Ovary (tissue), 9 donors: Measurements from ENCODE around the gene GYPE. TPM values are rescaled to one million over a fixed set of nuclear protein-coding genes. Genes with fewer than 3 reads are reported as not detected.
"Not testable (repeated sequence)": the region's sequence is repeated elsewhere in the genome, so short reads cannot be mapped to it uniquely, and the experiment has no call there.

Experiments
- DNase-seq, 5 donors: peaks; one replicate each; pipeline ENCODE4 v3.0.0-alpha.2; 2019 to 2020
- H3K27ac ChIP-seq, 2 donors: fragments of 200-600 bp; one replicate each; pipeline versions ENCODE4 v1.5.1 to v1.8.0; 2019 to 2022
- H3K27me3 ChIP-seq: fragments of 200-600 bp; one replicate; pipeline ENCODE4 v1.8.0; 2022
- H3K36me3 ChIP-seq: fragments of 200-600 bp; sonication (generic); one replicate; pipeline ENCODE4 v1.5.1; 2019
- H3K4me1 ChIP-seq: one replicate; pipeline ENCODE4 v1.8.1; 2013; ENCODE audit warnings: mild to moderate bottlenecking, moderate library complexity; ENCODE audit not compliant: insufficient read depth
- H3K4me3 ChIP-seq: fragments of 200-600 bp; sonication (generic); one replicate; pipeline ENCODE4 v1.5.1; 2017
- H3K9me3 ChIP-seq, 2 donors: fragments of 200-600 bp in 1 of 2; sonication (generic) in 1 of 2; one replicate each; pipeline versions ENCODE4 v1.5.1 to v1.8.1; 2013 to 2019; ENCODE audit warnings: mild to moderate bottlenecking in 1 of 2, moderate library complexity in 1 of 2
- CTCF ChIP-seq, 3 donors: fragments of 450-650 bp in 2 of 3; fragments of 200-600 bp in 1 of 3; IDR thresholded peaks; one replicate each; pipeline versions ENCODE4 v1.5.1 to v1.8.0; 2016 to 2022; ENCODE audit warnings: antibody characterized with exemption in 3 of 3, mild to moderate bottlenecking in 1 of 3
- EP300 ChIP-seq: sonication (generic); formaldehyde crosslinking; IDR thresholded peaks from one replicate; pipeline ENCODE4 v1.6.1; 2017; ENCODE audit warnings: antibody characterized with exemption
- POLR2A ChIP-seq: fragments of 450-650 bp; IDR thresholded peaks from one replicate; pipeline ENCODE4 v1.6.1; 2017; ENCODE audit warnings: antibody characterized with exemption, mild to moderate bottlenecking, moderate library complexity
- WGBS, 3 donors: extraction: QIAGEN DNeasy Blood & Tissue Kit in 1 of 3; methylation state at CpG; one replicate each; pipeline versions ENCODE4 v1.1.5 to v1.1.7; 2013 to 2017; 5-methylcytosine and 5-hydroxymethylcytosine counted together
- intact Hi-C, 4 donors: fragments of 100-400 bp; cut with DNase I; formaldehyde crosslinking; loops; one replicate each; pipeline versions ENCODE4 v1.11.0 to v1.15.1; 2022 to 2023
- polyA plus RNA-seq, 2 donors: library from polyadenylated mRNA; stranded (reverse); fragments of 200-250 nt in 1 of 2; fragments of 350-450 nt in 1 of 2; fragmentation: Illumina TruSeq in 1 of 2; extraction: RNeasy Lipid Tissue Mini Kit (QIAGEN cat#74804) in 1 of 2; gene quantifications; one replicate each; pipeline ENCODE4 v1.2.3, GENCODE V29; 2013 to 2014
- total RNA-seq, 7 donors: library from RNA; depleted of rRNA in 2 of 7; stranded (reverse); fragments of >200 nt in 2 of 7; fragmentation: NEBNext Ultra II Directional in 3 of 7; extraction: Animal tissue kit (Norgen Biotek cat#: 25700) in 3 of 7; gene quantifications; one replicate each; pipeline versions ENCODE4 v1.1.0 to v1.2.4, GENCODE V29; 2016 to 2023
- donor health status: DM: no; HTN: no; CAD: no; lungs with moderate emphysema.
- donor health status: DM: no; HTN: no; CAD: no.
- donor health status: Bipolar disorder and iron deficiency.
- donor health status: DM: yes; HTN: yes; CAD: no.
- donor health status: DM: no; HTN: no; CAD: no.
- donor health status: DM: yes; HTN: yes; CAD: no.

Gene GYPE
- total and polyA plus RNA-seq, 9 donors = 0.07 to 0.28 TPM; not detected in 7

DNA sequence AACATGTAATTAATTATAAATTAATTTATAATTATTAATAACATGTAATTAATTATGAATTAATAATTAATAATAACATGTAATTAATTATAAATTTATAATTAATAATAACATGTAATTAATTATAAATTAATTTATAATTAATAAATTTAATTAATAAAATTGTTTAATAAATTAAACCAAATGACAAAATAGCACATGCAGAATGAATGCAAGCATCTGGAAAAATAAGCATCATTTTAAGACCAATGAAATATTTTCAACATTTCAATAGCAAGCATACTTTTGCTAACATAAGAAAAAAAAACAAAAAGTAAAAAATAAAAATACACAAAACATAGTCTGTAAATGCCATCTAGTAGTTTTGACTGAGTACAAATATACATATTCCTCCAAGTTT is 21.8 kb downstream of the GYPE start:
- H3K4me3 ChIP-seq = no peak overlapping the region
- no peaks in the 10 kb centered on the region for H3K9me3 ChIP-seq
- TF ChIP-seq CTCF (IDR thresholded peaks at IDR 0.05) (no peak), POLR2A (no peak), EP300 (no peak)
- intact Hi-C loops = loop anchor here in 1 of 4 donors (10.0 kb wide), 1 partner anchor 121 kb away; no protein-coding TSS in a partner anchor
- DNase-seq = no peak
- H3K4me1 ChIP-seq = no peaks in the 10 kb centered on the region
- no peaks in the 10 kb centered on the region for H3K27me3 ChIP-seq
- no peaks in the 10 kb centered on the region for H3K36me3 ChIP-seq
- no peak overlapping the region for H3K27ac ChIP-seq

GRCh38 chr4:143882892-143883291 is 22.5 kb downstream of the GYPE start:
- no peak overlapping the region for H3K4me3 ChIP-seq
- TF ChIP-seq POLR2A (no peak), CTCF (IDR thresholded peaks at IDR 0.05) (no peak), EP300 (no peak)
- H3K27me3 ChIP-seq = no peaks in the 10 kb centered on the region
- no peak overlapping the region for H3K27ac ChIP-seq
- DNase-seq = no peak
- no peaks in the 10 kb centered on the region for H3K36me3 ChIP-seq
- no peaks in the 10 kb centered on the region for H3K4me1 ChIP-seq
- no peaks in the 10 kb centered on the region for H3K9me3 ChIP-seq
- intact Hi-C loops = loop anchor here in 1 of 4 donors (10.0 kb wide), 1 partner anchor 122 kb away; no protein-coding TSS in a partner anchor
- WGBS, 3 donors = 86 to 97% (median 91%) methylated on average over 4 of the region's 4 CpGs

- H3K9me3 ChIP-seq, H3K36me3 ChIP-seq, DNase-seq, H3K27ac ChIP-seq, H3K27me3 ChIP-seq, H3K4me3 ChIP-seq, H3K4me1 ChIP-seq, intact Hi-C loops: not testable (repeated sequence)
- WGBS, 3 donors = 51 to 68% (median 58%) methylated on average over 2 of the region's 2 CpGs
Measured at GRCh38 chr4:143879561-143879960, 25.8 kb downstream of the GYPE start.

DNA sequence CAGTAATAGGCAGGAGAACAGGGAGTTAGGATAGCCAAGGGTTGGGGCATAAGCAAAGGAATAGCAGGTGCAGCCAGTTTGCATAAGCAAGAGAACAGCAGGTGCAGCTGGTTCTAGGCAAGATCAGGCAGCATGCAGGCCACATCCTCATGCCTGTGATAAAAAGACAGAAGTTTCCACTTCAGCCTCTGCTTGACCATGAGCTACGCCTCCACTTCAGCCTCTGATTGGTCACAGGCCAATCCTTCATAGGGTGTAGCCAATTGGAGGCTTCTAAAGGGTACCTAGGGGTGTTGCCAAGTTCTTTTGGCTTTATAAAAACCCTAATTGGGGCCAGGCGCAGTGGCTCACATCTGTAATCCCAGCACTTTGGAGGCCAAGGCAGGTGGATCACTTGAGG is 30.0 kb downstream of the GYPE start:
- H3K4me3 ChIP-seq, H3K4me1 ChIP-seq, H3K36me3 ChIP-seq, H3K27me3 ChIP-seq, intact Hi-C loops, H3K27ac ChIP-seq, H3K9me3 ChIP-seq, DNase-seq: not testable (repeated sequence)
- WGBS, 3 donors = 91 to 95% (median 93%) methylated on average over 2 of the region's 2 CpGs

DNA sequence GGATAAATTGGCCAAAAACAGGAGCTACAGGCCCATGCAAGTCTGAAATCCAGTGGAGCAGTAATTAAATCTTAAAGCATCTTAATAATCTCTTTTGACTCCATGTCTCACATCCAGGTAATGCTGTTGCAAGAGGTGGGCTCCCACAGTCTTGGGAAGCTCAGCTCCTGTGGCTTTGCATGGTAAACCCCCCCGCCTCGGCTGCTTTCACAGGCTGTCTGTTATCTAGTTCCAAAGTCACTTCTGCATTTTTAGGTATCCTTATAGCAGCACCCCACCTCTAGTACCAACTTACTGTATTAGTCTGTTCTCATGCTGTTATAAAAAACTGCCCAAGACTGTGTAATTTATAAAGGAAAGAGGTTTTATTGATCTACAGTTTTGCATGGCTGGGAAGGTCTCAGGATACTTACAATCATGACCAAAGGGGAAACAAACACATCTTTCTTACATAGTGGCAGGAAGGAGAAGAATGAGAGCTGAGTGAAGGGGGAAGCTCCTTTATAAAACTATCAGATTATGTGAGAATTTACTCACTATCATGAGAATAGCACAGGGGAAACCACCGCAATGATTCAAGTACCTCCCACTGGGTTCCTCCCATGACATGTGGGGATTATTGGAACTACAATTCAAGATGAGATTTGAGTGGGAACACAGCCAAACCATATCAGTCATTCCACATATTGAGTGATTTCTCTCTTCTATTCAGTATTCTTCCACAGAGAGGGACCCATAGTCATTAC is 34.7 kb downstream of the GYPE start:
- H3K36me3 ChIP-seq, intact Hi-C loops, H3K4me3 ChIP-seq, H3K4me1 ChIP-seq, H3K27me3 ChIP-seq, H3K9me3 ChIP-seq, H3K27ac ChIP-seq, DNase-seq: not testable (repeated sequence)
- WGBS, 3 donors = 0 to 70% (median 57%) methylated on average over 2 to 3 of the region's 3 CpGs

- 65 to 72% methylated on average over 3 of the region's 3 CpGs; no CpG with 5 or more reads in 1 of the 3 donors for WGBS, 3 donors
- H3K9me3 ChIP-seq, H3K27me3 ChIP-seq, H3K27ac ChIP-seq, H3K36me3 ChIP-seq, H3K4me3 ChIP-seq, H3K4me1 ChIP-seq, DNase-seq, intact Hi-C loops: not testable (repeated sequence)
Measured at GRCh38 chr4:143869925-143870324, 35.4 kb downstream of the GYPE start.

DNA sequence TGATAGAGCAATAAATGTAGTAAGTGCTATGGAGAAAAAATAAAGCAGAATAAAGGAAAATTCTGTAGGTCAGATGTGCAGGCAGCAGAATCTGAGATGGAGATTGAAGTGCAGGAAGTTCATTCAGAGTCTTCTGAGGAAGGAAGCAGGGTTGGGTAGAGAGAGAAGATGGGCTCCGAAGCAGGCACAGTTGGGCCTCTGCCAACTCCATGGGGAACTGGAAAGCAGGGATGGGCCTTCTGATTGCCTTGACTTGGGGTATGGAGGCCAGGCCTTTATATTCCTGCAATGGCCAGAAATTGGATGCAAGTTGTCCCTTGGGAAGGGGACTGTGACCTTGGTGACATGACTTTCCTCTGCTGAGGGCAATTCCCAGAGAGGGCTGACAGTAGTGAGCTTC is 42.6 kb downstream of the GYPE start:
- H3K27me3 ChIP-seq, DNase-seq, H3K27ac ChIP-seq, H3K4me1 ChIP-seq, H3K4me3 ChIP-seq, H3K36me3 ChIP-seq, H3K9me3 ChIP-seq, intact Hi-C loops: not testable (repeated sequence)
- WGBS, 3 donors = 41 to 72% (median 62%) methylated on average over 1 of the region's 1 CpG
